ENCODE measurements around the gene OOSP4B.
"Not testable (repeated sequence)": the region's sequence is repeated elsewhere in the genome, so short reads cannot be mapped to it uniquely, and the experiment has no call there.

The OOSP4B gene

DNA sequence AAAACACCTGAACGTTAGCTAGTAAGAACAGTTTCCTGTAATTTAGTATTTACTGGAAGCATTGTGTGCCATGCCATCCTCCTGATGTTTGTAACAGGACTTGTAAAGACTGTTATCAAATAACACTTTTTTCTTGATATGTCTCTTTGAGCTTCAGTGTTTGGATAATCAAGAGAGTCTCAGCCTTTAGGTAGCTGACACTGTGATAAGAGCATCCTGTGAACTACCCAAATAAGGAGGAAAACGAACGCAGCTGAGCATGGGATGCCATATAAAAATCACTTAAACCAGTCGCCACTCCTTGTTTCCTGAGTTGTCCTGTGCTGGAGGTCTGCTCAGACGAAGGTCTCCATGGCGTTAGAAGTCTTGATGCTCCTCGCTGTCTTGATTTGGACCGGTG, 23.1 kb downstream of the OOSP4B start, which contains the start of gene OOSP2:
OOSP2 (plus strand) TSS at position 301 of the 400 bp plus-strand sequence; CDS start at position 352, 51 bp downstream.
- Histone ChIP-seq H3K79me2 (ENCODE audit: low read length) (no peaks in the 10 kb centered on the region), H3K9me2 (replicated peaks; ENCODE audit: insufficient read depth, low read length) (no peaks in the 10 kb centered on the region), H2AFZ (ENCODE audit: low read length) (no peak within 1 kb of the TSS), H3K9ac (ENCODE audit: low read length) (no peak within 1 kb of the TSS), H3K4me3 (ENCODE audit: low read length) (no peak within 1 kb of the TSS), H3K9me3 (replicated peaks; ENCODE audit: insufficient read depth, low read length) (no peaks in the 10 kb centered on the region), H3K4me1 (ENCODE audit: low read length) (no peaks in the 10 kb centered on the region), H3K36me3 (replicated peaks; ENCODE audit: insufficient read depth, low read length) (no peaks in the 10 kb centered on the region), H3K4me2 (ENCODE audit: low read depth, low read length) (no peak within 1 kb of the TSS), H3K27me3 (replicated peaks; ENCODE audit: insufficient read depth, low read length) (no peaks in the 10 kb centered on the region), H3K27ac (ENCODE audit: low read length) (no peak within 1 kb of the TSS), H4K20me1 (ENCODE audit: insufficient read depth, low read length) (no peaks in the 10 kb centered on the region), H3F3A (ENCODE audit: insufficient read depth, low read length) (no peaks in the 10 kb centered on the region)
- no peak for DNase-seq
- no peak for TF ChIP-seq EZH2 (optimal IDR thresholded peaks at IDR 0.05; ENCODE audit: low read depth, low read length)
- no peak for TF ChIP-seq EZH2phosphoT487 (IDR thresholded peaks at IDR 0.05; ENCODE audit: low read length)
- TF ChIP-seq, protein P1, sequence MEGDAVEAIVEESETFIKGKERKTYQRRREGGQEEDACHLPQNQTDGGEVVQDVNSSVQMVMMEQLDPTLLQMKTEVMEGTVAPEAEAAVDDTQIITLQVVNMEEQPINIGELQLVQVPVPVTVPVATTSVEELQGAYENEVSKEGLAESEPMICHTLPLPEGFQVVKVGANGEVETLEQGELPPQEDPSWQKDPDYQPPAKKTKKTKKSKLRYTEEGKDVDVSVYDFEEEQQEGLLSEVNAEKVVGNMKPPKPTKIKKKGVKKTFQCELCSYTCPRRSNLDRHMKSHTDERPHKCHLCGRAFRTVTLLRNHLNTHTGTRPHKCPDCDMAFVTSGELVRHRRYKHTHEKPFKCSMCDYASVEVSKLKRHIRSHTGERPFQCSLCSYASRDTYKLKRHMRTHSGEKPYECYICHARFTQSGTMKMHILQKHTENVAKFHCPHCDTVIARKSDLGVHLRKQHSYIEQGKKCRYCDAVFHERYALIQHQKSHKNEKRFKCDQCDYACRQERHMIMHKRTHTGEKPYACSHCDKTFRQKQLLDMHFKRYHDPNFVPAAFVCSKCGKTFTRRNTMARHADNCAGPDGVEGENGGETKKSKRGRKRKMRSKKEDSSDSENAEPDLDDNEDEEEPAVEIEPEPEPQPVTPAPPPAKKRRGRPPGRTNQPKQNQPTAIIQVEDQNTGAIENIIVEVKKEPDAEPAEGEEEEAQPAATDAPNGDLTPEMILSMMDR (IDR thresholded peaks at IDR 0.05; ENCODE audit: low read length) = no peak

DNA sequence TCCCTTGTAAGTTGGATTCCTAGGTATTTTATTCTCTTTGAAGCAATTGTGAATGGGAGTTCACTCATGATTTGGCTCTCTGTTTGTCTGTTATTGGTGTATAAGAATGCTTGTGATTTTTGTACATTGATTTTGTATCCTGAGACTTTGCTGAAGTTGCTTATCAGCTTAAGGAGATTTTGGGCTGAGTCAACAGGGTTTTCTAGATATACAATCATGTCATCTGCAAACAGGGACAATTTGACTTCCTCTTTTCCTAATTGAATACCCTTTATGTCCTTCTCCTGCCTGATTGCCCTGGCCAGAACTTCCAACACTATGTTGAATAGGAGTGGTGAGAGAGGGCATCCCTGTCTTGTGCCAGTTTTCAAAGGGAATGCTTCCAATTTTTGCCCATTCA, 33.4 kb downstream of the OOSP4B start:
- H4K20me1 ChIP-seq (ENCODE audit: insufficient read depth, low read length); H3K4me1 ChIP-seq (ENCODE audit: low read length); H3K9ac ChIP-seq (ENCODE audit: low read length); H3K9me3 ChIP-seq (replicated peaks; ENCODE audit: insufficient read depth, low read length); H3K79me2 ChIP-seq (ENCODE audit: low read length); H3K36me3 ChIP-seq (replicated peaks; ENCODE audit: insufficient read depth, low read length); H3K27me3 ChIP-seq (replicated peaks; ENCODE audit: insufficient read depth, low read length); DNase-seq; H3K27ac ChIP-seq (ENCODE audit: low read length); H3K4me2 ChIP-seq (ENCODE audit: low read depth, low read length); H3F3A ChIP-seq (ENCODE audit: insufficient read depth, low read length); H3K9me2 ChIP-seq (replicated peaks; ENCODE audit: insufficient read depth, low read length); H3K4me3 ChIP-seq (ENCODE audit: low read length); H2AFZ ChIP-seq (ENCODE audit: low read length): not testable (repeated sequence)

DNA sequence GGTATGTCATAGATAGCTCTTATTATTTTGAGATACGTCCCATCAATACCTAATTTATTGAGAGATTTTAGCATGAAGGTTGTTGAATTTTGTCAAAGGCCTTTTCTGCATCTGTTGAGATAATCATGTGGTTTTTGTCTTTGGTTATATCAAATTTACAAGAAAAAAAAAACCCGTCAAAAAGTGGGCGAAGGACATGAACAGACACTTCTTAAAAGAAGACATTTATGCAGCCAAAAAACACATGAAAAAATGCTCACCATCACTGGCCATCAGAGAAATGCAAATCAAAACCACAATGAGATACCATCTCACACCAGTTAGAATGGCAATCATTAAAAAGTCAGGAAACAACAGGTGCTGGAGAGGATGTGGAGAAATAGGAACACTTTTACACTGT, 33.9 kb downstream of the OOSP4B start:
- not testable (repeated sequence) for DNase-seq; H3K27ac ChIP-seq (ENCODE audit: low read length); H4K20me1 ChIP-seq (ENCODE audit: insufficient read depth, low read length); H3F3A ChIP-seq (ENCODE audit: insufficient read depth, low read length); H3K4me2 ChIP-seq (ENCODE audit: low read depth, low read length); H3K36me3 ChIP-seq (replicated peaks; ENCODE audit: insufficient read depth, low read length); H3K79me2 ChIP-seq (ENCODE audit: low read length); H3K27me3 ChIP-seq (replicated peaks; ENCODE audit: insufficient read depth, low read length); H3K9ac ChIP-seq (ENCODE audit: low read length); H3K9me3 ChIP-seq (replicated peaks; ENCODE audit: insufficient read depth, low read length); H3K4me3 ChIP-seq (ENCODE audit: low read length); H2AFZ ChIP-seq (ENCODE audit: low read length); H3K9me2 ChIP-seq (replicated peaks; ENCODE audit: insufficient read depth, low read length); H3K4me1 ChIP-seq (ENCODE audit: low read length)

DNA sequence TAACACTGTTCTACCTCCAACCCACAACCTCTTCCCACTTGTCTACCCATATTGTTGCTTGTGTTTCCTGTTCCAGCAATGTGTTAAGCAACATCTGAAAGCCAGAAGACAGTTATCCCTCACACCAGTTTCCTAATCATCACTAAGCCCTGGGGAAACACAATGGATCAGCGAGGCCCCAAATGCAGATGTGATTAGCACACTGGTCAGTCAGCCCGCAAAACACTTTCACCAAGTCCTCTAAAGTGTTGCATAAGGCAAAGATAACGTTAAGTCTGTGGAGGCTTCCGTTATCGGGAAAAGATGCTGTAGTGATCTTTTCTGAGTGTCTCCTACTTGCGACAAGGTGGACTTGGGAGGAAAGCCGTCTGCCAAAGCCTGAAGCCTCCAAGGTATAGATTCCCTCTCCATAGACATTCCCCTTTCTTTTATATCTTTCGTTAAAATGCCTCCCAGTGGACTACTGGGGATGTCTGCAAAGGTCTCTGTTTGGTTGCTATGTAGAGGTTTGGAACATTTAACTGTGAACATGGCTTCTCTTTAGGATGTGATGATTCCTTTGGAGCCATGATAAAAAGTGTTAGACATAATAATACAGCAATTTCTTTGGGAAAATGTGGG, 39.5 kb downstream of the OOSP4B start, which contains the start of gene MS4A3:
MS4A3 (plus strand) TSS at position 317 of the 621 bp plus-strand sequence. CDS start 4,496 bp downstream, outside the sequence.
- no peak within 1 kb of the TSS for H3K9ac ChIP-seq (ENCODE audit: low read length)
- H3K4me1 ChIP-seq (ENCODE audit: low read length) = no peaks in the 10 kb centered on the region
- no peaks in the 10 kb centered on the region for H3F3A ChIP-seq (ENCODE audit: insufficient read depth, low read length)
- TF ChIP-seq EZH2 (optimal IDR thresholded peaks at IDR 0.05; ENCODE audit: low read depth, low read length) = no peak
- no peak for TF ChIP-seq EZH2phosphoT487 (IDR thresholded peaks at IDR 0.05; ENCODE audit: low read length)
- TF ChIP-seq, protein P1 (IDR thresholded peaks at IDR 0.05; ENCODE audit: low read length) = no peak
- H3K36me3 ChIP-seq (replicated peaks; ENCODE audit: insufficient read depth, low read length) = no peaks in the 10 kb centered on the region
- H3K27me3 ChIP-seq (replicated peaks; ENCODE audit: insufficient read depth, low read length) = no peaks in the 10 kb centered on the region
- no peak within 1 kb of the TSS for H3K4me2 ChIP-seq (ENCODE audit: low read depth, low read length)
- H3K9me2 ChIP-seq (replicated peaks; ENCODE audit: insufficient read depth, low read length) = no peaks in the 10 kb centered on the region
- H3K9me3 ChIP-seq (replicated peaks; ENCODE audit: insufficient read depth, low read length) = no peaks in the 10 kb centered on the region
- no peak within 1 kb of the TSS for H3K4me3 ChIP-seq (ENCODE audit: low read length)
- H2AFZ ChIP-seq (ENCODE audit: low read length) = no peak within 1 kb of the TSS
- no peak for DNase-seq
- H3K27ac ChIP-seq (ENCODE audit: low read length) = no peak within 1 kb of the TSS
- no peaks in the 10 kb centered on the region for H3K79me2 ChIP-seq (ENCODE audit: low read length)
- no peaks in the 10 kb centered on the region for H4K20me1 ChIP-seq (ENCODE audit: insufficient read depth, low read length)

Data from MM.1S (cell line).